ENCODE measurements around the gene MED6.

The MED6 gene, protein sequence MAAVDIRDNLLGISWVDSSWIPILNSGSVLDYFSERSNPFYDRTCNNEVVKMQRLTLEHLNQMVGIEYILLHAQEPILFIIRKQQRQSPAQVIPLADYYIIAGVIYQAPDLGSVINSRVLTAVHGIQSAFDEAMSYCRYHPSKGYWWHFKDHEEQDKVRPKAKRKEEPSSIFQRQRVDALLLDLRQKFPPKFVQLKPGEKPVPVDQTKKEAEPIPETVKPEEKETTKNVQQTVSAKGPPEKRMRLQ

DNA sequence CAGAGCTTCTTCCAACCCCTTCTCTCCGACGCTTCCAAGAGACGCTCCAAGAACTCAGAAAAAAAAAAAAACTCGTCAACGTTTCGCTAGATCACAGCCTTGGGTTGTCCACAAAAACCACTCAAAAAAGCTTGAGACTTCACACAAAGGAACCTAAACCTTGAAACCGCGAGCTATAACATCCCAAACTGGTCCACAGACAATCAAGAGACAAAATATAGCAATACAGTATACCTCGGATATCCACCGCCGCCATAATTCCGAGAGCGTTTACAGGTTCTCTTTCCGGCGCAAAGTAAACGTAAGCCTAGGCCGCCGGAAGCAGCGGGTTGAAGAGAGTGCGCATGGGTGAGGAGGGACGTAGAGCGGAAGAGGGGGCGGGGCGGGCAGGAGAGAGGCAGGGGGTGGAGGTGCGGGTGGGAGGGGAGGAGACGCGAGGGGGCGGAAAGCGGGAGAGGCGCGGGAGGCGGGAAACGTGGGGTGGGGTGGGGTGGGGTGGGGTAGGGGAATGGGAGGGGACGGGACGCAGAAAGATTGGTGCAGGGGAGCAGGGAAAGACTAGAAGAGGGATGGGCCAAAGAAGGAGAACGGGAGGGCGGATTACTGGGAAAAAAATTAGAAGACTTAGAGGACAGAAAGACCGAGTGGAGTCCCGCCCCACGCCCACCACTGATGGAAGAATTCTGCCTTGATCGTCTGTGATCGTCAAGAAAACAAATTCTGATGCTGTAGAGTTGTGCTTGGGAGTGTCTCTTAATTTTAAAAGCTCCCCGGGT, at the start of gene MED6:
TSS of gene MED6 (minus strand) at position 274 of the 776 bp plus-strand sequence. CDS start at position 256, 18 bp downstream.
- peak; percentile 75 to 79 for DNase-seq (ENCODE audit: low read depth in 2 of 2)

GRCh38 chr14:70649803-70650202, 49.3 kb upstream of the MED6 start:
- no peak for DNase-seq (ENCODE audit: low read depth in 2 of 2)

DNA sequence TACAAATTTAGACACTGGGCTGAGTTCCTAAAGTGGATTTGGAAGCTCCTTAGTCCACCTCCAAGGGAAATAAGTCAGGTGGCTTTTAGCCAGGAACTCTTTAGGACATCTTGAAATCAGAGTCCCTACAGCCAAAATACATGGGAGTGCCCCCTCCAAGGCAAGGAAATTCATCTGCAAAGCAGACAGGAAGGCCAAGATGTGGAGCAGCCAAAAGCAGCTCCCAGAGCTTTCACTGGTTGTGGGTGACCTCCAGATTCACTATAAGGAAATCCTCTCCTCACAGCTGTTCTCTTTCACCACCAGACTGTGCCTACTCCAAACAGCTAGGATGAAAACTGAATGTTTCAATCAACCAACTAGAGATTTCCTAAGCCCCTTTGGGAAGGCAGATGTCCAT, 47.9 kb upstream of the MED6 start:
- DNase-seq (ENCODE audit: low read depth in 2 of 2) = no peak

- DNase-seq (ENCODE audit: low read depth in 2 of 2) = no peak
These were observed 46.2 kb upstream of the MED6 start for GRCh38 chr14:70646705-70647104.

DNA sequence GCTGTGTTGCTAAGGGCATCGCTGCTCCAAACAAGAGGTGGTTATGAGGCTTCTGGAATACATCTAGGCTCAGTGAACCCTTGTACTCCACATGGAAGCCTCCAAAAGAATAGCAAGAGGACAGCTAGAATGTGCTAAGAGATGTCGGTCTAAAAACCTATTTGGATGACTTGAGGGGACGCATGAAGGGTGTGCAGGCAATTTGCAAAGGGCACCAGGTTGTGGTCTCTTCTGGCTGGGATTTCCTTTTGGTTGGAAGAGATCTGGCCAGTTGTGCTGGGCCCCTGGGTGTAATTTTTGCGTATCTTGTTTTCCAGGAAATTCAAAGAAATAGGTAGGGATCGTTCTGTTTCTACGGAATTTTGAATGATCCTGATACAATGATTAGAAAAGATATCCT, 45.4 kb upstream of the MED6 start:
- no peak for DNase-seq (ENCODE audit: low read depth in 2 of 2)

DNA sequence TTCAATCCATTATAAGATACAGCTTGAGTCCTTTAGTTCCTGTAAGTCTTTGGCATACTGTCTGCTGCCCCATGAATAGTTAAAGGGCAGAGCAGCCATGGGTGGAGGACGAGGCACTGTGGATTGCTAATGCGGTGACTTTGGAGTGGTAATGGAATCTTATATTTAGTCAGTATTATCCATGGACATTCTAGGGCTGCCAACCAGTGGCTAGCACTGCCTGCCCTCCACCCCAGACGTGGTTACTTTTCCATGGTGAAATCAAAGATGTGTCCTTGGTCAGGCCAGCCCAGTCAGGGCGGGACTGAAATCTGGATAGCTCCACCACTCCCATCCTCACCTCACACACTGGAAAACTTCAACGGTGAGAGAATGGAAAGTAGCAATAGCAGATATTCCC, 43.5 kb upstream of the MED6 start:
- DNase-seq (ENCODE audit: low read depth in 2 of 2) = no peak

GRCh38 chr14:70642303-70643235, 42.1 kb upstream of the MED6 start:
- no peak for DNase-seq (ENCODE audit: low read depth in 2 of 2)

DNA sequence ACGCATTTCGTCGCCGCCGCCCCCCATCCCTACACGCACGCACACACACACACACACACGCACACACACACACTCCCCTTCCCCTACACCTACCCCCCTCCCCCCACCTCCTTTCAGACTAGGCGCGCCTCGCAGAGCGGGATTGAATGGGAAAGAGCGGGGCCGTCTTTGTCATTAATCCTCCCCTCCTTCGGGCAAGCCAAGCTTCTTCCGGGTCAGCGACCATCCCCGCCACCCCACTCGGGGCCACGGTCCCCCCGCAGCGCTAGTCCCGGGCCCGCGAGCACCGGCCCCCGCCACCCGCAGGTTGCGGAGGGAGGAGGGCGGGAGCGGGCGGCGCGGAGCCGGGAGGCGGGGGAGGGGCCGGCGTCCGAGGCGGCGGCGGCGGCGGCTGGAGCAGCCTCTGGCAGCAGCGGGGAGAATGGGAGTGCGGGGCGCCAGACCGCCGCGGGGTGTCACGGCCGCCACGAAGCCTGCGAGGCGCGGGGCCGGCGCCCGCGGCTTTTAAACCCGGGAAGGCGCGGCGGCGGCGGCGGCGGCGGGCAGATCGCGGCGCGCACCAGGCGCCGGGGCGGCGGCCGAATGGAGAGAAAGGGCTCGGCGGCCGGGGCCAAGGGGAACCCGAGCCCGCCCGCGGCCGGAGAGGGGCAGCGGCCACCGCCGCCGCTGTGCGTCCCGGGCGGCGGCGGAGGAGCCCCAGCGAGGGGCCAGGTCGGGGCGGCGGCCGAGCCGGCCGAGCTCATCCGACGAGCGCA, 41.3 kb upstream of the MED6 start, which contains the start of gene TTC9:
TSS of gene TTC9 (plus strand) at position 369 of the 755 bp plus-strand sequence. CDS start at position 583, 214 bp downstream.
- no peak for DNase-seq (ENCODE audit: low read depth in 2 of 2)

DNA sequence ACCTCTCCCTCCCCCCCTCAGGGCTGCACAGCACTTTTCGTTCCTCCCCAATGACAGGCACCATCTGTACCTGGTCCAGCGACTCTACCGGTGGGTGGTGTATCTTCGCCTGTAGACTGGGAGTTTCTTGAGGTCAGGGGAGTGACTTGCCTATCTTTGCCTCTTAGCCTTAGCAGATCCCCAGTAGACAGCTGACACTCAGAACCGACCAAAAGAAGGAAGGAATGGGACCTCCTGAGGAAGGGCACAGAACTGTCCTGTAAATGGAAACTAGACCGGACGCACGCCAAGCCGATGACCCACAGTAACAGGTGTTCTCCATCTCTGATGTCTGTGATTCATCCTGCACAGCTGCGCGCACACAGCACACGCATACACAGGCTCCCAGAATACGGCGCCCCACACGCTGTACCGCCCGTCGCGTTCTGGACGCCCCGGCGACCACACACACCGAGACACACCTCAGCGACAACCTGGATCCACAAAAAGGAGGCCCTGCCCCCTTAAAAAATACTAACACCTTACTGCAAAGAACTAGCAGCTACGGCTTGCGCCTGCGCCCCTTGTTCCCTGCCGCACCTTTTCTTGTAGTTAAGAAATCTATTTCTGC, 40.6 kb upstream of the MED6 start:
- no peak for DNase-seq (ENCODE audit: low read depth in 2 of 2)

DNA sequence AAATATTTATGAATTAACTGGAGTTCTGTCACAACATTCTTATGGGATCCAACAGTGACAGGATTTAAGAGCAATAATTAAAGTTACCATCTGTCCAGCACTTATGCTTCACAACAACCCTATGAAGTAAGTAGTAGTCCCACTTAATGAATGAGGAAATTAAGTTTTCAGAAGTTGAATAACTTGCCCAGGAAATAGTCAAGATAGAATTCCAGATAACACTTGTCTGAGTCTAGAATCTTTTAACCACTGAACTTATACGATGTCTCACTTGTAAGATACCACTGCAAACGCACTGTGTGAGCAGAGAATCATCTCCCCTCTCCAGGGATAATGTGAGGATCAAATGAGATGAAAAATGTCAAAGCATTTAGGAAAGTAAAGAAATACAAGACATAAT, 38.0 kb upstream of the MED6 start:
- DNase-seq (ENCODE audit: low read depth in 2 of 2) = no peak

DNA sequence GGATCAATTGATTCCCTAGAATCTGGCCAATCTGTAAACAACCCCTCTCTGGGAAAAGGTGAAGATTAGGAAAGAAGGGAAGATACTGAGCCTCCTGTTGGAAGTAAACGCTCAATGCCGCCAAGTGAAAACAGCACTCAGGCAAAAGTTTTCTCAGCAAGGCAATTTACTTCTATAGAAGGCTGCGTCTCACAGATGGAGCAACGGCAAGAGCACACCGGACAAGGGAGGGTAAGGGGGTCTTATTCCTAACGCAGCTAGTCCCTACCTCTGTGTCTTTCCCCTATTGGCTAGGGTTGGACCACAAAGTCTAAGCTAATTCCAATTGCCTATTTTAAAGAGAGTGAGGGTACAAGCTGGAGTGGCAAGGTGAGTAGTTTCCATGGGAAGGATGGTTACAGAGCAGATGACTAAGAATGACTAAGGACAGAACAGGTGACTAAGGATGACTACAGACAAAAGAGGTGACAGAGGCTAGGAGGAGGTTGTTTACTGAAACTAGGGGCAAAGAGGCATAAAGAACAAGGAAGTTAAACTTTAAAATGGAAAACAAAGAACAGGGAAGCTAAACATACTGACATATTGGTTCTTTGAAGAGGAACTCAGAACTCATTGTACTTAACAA, 35.6 kb upstream of the MED6 start:
- no peak for DNase-seq (ENCODE audit: low read depth in 2 of 2)

DNA sequence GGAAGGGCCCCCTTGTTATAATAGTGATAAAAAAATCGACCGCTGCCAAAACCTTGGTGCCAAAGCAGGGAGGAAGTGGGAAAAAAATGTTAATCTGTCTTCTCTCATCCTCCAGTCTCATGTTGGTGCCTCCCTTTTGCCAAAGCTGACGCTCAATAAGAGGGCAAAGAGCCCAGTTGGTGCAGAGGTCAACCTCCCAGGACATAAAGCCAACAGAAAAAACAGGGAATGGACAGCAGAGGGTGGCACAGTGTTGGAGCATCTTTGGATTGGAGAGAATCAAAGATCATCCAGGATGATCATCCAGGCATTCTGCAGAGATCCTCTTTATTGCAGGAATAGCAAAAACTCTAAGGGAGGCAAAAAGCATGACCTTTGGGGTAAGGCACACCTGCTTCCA, 31.5 kb upstream of the MED6 start:
- DNase-seq (ENCODE audit: low read depth in 2 of 2) = no peak

GRCh38 chr14:70624972-70625371, 24.5 kb upstream of the MED6 start:
- no peak for DNase-seq (ENCODE audit: low read depth in 2 of 2)

DNA sequence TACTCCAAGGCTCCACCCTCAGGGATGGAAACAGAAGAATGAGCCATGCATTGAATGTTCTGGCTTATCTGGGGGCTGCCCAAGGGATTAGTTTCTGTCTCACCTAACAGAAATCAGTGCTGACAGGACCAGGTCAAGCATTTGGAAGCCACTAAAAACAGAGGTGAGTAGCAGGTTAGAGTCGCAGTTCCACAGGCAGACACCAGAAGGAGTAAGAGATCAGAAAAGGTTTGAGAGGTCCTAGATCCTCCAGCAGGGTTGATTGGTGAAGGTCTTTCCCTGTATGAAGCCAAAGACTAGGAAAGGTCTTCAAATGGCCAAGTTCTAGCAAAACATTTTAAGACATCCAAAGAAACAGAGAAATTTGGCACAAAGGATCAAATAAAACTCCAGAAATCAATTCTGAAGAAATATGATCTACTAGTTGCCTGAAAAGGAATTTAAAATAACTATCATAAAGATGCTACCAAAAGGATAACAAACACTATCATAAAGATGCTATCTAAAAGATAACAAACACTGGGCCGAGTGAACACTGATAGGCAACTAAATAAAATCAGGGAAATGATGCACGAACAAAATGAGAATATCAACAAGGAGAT, 21.8 kb upstream of the MED6 start:
- peak; percentile 6 to 19 for DNase-seq (ENCODE audit: low read depth in 2 of 2)

DNA sequence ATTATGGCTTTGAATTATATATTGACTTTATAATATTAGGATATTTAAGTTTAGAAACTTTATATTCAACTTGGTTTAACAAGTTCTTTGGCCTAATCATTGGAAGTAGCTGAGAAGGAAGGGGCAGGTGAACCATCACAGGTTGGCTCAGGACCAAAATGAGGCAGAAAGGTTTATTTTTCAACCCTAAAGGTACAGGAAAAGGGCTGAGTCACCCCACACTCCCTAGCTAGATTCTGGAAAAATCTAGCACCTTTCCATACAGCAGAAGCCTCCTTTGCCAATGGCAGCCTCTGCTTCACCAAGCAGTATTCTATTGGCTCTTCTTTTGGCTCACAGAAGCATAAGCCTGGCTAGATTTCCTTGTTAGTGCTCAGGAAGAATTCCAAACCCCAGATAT, 19.3 kb upstream of the MED6 start:
- DNase-seq (ENCODE audit: low read depth in 2 of 2) = no peak

DNA sequence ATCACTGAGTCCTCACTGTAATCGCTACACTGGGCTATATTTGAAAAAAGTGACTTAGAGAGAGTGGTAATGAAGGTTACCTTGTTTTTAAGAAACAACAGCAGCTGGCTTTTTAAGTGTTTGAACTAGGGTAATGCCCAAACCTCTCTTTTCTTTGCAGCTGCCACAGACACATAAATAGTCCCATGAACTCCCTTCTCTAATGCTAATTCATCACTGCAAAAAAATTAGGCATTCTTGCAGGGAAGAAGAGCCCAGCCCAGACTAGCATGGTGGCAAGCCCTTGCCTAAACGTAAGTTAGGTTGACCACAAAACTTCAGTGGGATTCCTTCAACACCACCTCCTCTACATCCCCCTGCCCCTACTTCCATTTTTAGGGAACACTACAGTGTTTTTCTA, 17.9 kb upstream of the MED6 start:
- DNase-seq (ENCODE audit: low read depth in 2 of 2) = no peak

DNA sequence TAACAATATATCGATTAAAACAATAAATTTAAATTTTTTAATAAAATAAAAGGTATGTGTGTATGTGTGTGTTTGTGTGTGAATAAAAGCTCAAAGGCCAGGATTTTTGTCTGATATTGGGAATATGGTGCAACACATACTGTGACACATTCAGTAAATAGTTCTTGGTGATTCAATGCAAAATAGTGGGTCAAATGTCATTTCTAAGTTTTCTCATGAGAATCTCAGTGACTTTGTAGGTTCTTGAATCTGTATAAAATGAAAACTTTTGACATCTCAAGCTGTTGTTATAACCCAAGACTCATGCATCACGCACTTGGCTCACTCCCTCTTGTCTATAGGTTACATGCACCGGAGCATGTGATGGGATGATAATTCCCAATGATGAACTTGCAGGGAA, 16.2 kb upstream of the MED6 start:
- DNase-seq (ENCODE audit: low read depth in 2 of 2) = no peak

- DNase-seq (ENCODE audit: low read depth in 2 of 2) = no peak
These were observed 10.8 kb upstream of the MED6 start for GRCh38 chr14:70611216-70611615.

DNA sequence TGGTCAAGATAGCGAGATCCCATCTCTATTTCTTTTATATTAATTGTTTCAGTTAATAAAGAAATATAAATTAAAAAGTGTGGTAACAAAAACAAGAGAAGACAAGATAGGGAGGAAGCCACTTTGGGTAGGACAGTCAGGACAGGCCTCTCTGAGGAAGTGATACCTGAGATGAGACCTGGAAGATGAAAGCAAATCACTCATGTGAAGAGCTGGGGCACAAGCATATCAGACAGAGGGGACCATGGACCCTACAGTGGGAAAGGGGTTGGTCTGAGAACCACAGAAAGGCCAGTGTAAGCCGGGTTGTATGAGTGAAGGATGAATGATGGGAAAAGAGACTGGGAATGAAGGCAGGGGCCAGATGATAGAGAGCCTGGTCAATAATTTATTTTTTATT, 1.8 kb upstream of the MED6 start:
- DNase-seq (ENCODE audit: low read depth in 2 of 2) = no peak

- no peak for DNase-seq (ENCODE audit: low read depth in 2 of 2)
These were observed 707 bp upstream of the MED6 start for GRCh38 chr14:70601162-70601561.
